ENCODE data around the gene GJC3. TPM values are rescaled to one million over a fixed set of nuclear protein-coding genes. Genes with fewer than 3 reads are reported as not detected.
"Not testable (repeated sequence)": the region's sequence is repeated elsewhere in the genome, so short reads cannot be mapped to it uniquely, and the experiment has no call there.

Gene GJC3
- total and polyA plus RNA-seq, 4 donors = 0.07 to 0.31 (median 0.22) TPM; not detected in 1

DNA sequence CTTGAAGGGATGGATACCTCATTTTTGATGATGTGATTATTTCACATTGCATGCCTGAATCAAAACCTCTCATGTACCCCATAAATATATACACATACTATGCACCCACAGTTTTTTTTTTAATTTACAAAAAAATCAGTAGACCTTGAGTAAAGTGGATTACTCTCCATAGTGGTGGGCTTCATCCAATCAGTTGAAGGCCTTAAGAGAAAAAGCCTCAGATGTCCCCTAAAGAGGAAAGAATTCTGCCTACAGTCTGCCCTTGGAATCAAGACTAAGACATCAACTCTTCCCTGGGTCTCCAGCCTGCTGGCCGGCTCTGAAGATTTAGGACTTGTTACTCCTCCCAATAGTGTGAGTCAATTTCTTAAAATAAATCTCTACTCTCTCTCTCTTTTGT, 45.3 kb upstream of the GJC3 start:
- ATAC-seq (ENCODE audit: insufficient read depth, low FRiP score) = no peak
- TF ChIP-seq, protein P1, sequence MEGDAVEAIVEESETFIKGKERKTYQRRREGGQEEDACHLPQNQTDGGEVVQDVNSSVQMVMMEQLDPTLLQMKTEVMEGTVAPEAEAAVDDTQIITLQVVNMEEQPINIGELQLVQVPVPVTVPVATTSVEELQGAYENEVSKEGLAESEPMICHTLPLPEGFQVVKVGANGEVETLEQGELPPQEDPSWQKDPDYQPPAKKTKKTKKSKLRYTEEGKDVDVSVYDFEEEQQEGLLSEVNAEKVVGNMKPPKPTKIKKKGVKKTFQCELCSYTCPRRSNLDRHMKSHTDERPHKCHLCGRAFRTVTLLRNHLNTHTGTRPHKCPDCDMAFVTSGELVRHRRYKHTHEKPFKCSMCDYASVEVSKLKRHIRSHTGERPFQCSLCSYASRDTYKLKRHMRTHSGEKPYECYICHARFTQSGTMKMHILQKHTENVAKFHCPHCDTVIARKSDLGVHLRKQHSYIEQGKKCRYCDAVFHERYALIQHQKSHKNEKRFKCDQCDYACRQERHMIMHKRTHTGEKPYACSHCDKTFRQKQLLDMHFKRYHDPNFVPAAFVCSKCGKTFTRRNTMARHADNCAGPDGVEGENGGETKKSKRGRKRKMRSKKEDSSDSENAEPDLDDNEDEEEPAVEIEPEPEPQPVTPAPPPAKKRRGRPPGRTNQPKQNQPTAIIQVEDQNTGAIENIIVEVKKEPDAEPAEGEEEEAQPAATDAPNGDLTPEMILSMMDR (IDR thresholded peaks at IDR 0.05; ENCODE audit: control extremely low read depth, extremely low read depth) = no peak
- 65 to 81% methylated on average over 1 of the region's 1 CpG for WGBS, 2 donors
- Histone ChIP-seq H3K4me3 (no peak overlapping the region), H3K27ac (ENCODE audit: low read depth in 1 of 2, low read length in 1 of 2) (no peak overlapping the region), H3K9me3 (ENCODE audit: control insufficient read depth in 4 of 4, insufficient read depth in 3 of 4, low read length in 3 of 4) (peaks cover 0 to 3% (median 0%) of the 10 kb centered on the region in 4 donors), H3K4me1 (ENCODE audit: control insufficient read depth in 5 of 5, insufficient read depth in 5 of 5, low read length in 5 of 5) (peaks cover 0 to 2% (median 0%) of the 10 kb centered on the region in 5 donors), H3K27me3 (ENCODE audit: control insufficient read depth in 3 of 3, insufficient read depth in 3 of 3, low read length in 2 of 3) (no peaks in the 10 kb centered on the region), H3K9ac (ENCODE audit: insufficient read depth in 1 of 2, low read length in 2 of 2) (no peak overlapping the region), H3K36me3 (ENCODE audit: control insufficient read depth in 4 of 4, insufficient read depth in 4 of 4, low read length in 4 of 4) (no peaks in the 10 kb centered on the region)
- DNase-seq = no peak

DNA sequence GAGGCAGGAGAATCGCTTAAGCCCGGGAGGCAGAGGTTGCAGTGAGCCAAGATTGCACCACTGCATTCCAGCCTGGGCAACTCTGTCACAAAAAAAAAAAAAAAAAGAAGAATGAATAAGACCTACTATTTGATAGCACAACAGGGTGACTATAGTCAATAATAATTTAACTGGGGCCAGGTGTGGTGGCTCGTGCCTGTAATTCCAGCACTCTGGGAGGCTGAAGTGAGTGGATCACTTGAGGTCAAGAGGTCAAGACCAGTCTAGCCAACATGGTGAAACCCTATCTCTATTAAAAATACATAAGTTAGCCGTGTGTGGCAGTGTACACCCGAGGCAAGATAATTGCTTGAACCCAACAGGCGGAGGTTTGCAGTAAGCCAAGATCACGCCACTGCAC, 44.4 kb upstream of the GJC3 start:
- not testable (repeated sequence) for H3K4me1 ChIP-seq (ENCODE audit: control insufficient read depth in 5 of 5, insufficient read depth in 5 of 5, low read length in 5 of 5); H3K36me3 ChIP-seq (ENCODE audit: control insufficient read depth in 4 of 4, insufficient read depth in 4 of 4, low read length in 4 of 4); H3K9ac ChIP-seq (ENCODE audit: insufficient read depth in 1 of 2, low read length in 2 of 2); H3K27ac ChIP-seq (ENCODE audit: low read depth in 1 of 2, low read length in 1 of 2); H3K9me3 ChIP-seq (ENCODE audit: control insufficient read depth in 4 of 4, insufficient read depth in 3 of 4, low read length in 3 of 4); H3K4me3 ChIP-seq; DNase-seq; ATAC-seq (ENCODE audit: insufficient read depth, low FRiP score); H3K27me3 ChIP-seq (ENCODE audit: control insufficient read depth in 3 of 3, insufficient read depth in 3 of 3, low read length in 2 of 3)
- WGBS, 2 donors = 84 to 88% methylated on average over 7 of the region's 7 CpGs

DNA sequence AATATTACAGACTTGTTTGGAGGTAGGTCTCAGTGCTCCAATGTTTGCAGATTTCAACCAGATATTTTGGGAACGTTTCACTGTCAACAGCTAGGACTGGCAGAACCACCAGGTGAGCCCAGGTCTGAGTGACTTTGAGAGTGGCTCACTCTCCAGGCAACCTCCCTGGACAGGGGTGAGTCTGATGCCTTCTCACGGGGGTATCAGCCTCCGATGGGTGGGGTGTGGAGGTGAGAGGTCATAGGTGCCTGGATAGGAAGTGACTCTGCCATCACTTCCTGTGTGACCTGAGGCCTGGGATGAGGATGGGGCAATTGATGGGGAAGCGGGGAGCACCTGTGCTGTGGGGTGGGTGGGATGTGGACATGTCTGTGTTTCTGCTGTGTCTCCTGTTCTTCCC, 41.8 kb upstream of the GJC3 start:
- DNase-seq = no peak
- H3K9me3 ChIP-seq (ENCODE audit: control insufficient read depth in 4 of 4, insufficient read depth in 3 of 4, low read length in 3 of 4) = peaks cover 0 to 3% (median 0%) of the 10 kb centered on the region in 4 donors
- TF ChIP-seq, protein P1 (IDR thresholded peaks at IDR 0.05; ENCODE audit: control extremely low read depth, extremely low read depth) = no peak
- no peak for ATAC-seq (ENCODE audit: insufficient read depth, low FRiP score)
- no peaks in the 10 kb centered on the region for H3K36me3 ChIP-seq (ENCODE audit: control insufficient read depth in 4 of 4, insufficient read depth in 4 of 4, low read length in 4 of 4)
- H3K27me3 ChIP-seq (ENCODE audit: control insufficient read depth in 3 of 3, insufficient read depth in 3 of 3, low read length in 2 of 3) = no peaks in the 10 kb centered on the region
- no peak overlapping the region for H3K4me3 ChIP-seq
- 63 to 84% methylated on average over 4 of the region's 4 CpGs for WGBS, 2 donors
- H3K4me1 ChIP-seq (ENCODE audit: control insufficient read depth in 5 of 5, insufficient read depth in 5 of 5, low read length in 5 of 5) = peaks cover 0 to 2% (median 0%) of the 10 kb centered on the region in 5 donors
- H3K9ac ChIP-seq (ENCODE audit: insufficient read depth in 1 of 2, low read length in 2 of 2) = no peak overlapping the region
- no peak overlapping the region for H3K27ac ChIP-seq (ENCODE audit: low read depth in 1 of 2, low read length in 1 of 2)

DNA sequence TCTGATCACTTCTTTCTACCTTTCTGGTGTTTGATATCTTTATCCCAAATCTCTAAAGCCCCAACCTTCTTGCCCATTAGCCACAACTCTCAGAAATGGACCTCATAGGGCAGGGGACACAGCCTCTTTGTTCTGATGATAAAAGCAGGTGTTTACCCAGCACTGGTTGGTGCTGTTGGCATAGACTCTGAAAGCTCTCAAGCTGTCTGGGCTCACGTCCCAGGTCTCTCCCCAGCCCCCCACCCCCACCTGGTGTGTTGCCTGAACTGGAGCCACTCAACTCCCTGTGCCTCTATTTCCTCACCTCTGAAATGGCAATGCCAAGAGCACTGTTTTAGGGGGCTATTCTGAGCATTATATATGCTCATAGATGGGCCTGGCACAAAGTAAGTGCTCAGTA, 40.4 kb upstream of the GJC3 start:
- ATAC-seq (ENCODE audit: insufficient read depth, low FRiP score); H3K27ac ChIP-seq (ENCODE audit: low read depth in 1 of 2, low read length in 1 of 2); H3K4me3 ChIP-seq; H3K36me3 ChIP-seq (ENCODE audit: control insufficient read depth in 4 of 4, insufficient read depth in 4 of 4, low read length in 4 of 4); H3K9me3 ChIP-seq (ENCODE audit: control insufficient read depth in 4 of 4, insufficient read depth in 3 of 4, low read length in 3 of 4); H3K4me1 ChIP-seq (ENCODE audit: control insufficient read depth in 5 of 5, insufficient read depth in 5 of 5, low read length in 5 of 5); H3K27me3 ChIP-seq (ENCODE audit: control insufficient read depth in 3 of 3, insufficient read depth in 3 of 3, low read length in 2 of 3); H3K9ac ChIP-seq (ENCODE audit: insufficient read depth in 1 of 2, low read length in 2 of 2): not testable (repeated sequence)
- peak in 2 of 3 donors; percentile 40 to 41 for DNase-seq
- 19 to 43% methylated on average over 1 of the region's 1 CpG for WGBS, 2 donors
